ENCODE data around the gene SHOC2. TPM values are rescaled to one million over a fixed set of nuclear protein-coding genes. Genes with fewer than 3 reads are reported as not detected.

SHOC2 gene
- polyA plus RNA-seq, 1 donor: 34.3 TPM

DNA sequence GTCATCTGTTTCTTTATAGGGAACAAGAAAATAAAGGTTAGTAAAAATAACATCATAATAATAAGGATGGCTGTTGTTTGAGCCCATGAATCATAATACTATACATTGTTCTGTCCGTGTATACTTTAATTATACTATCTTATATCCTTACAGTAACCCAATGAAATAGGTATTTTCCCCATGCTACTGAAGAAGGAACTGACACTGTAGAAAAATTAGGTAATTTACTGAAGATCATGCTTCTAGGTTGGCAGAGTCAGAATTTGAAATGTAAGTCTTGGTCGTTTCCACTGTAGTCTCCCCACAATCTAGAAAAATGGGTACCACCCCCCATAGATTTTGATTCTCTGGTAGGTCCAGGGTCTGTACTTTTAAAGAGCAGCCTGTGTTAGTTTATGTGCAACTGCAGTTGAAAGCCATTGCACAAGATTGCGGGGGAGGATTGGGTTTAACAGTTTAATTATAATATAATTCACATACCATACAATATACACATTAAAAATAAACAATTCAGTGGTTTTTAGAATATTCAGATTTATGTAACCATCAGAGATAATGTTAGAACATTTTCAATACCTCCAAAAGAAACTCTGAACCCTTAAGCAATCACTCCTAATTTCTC lies 47.7 kb downstream of the SHOC2 start:
- no peak overlapping the region for H3K4me3 ChIP-seq (ENCODE audit: low read length)
- no peak overlapping the region for H3K27ac ChIP-seq (ENCODE audit: low read length)
- DNase-seq: no peak
- H3K36me3 ChIP-seq (ENCODE audit: control insufficient read depth, insufficient read depth, low read length): peaks cover 5% of the 10 kb centered on the region
- no peaks in the 10 kb centered on the region for H3K4me1 ChIP-seq (ENCODE audit: control insufficient read depth, insufficient read depth, low read length)
- 80% methylated on average over 1 of the region's 3 CpGs for WGBS (ENCODE audit: insufficient coverage, low lambda C conversion rate)
- no peaks in the 10 kb centered on the region for H3K27me3 ChIP-seq (ENCODE audit: control insufficient read depth, insufficient read depth, low read length)
- H3K9me3 ChIP-seq (ENCODE audit: control insufficient read depth, low read depth, low read length): no peaks in the 10 kb centered on the region

DNA sequence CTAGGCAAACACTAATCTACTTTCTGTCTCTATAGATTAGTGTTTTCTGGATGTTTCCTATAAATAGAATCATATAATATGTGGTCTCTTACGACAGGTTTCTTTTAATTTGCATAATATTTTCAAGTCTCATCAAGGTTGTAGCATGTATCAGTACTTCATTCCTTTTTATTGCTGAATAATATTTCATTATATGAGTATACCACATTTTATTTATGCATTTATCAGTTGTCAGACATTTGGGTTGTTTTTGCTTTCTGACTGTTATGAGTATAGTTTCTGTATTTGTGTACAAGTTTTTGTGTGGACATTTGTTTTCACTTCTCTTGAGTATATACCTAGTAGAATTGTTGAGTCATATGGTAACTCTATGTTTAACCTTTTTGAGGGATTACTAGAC lies 48.2 kb downstream of the SHOC2 start:
- Histone ChIP-seq H3K9me3 (ENCODE audit: control insufficient read depth, low read depth, low read length) (no peaks in the 10 kb centered on the region), H3K4me3 (ENCODE audit: low read length) (no peak overlapping the region), H3K36me3 (ENCODE audit: control insufficient read depth, insufficient read depth, low read length) (peaks cover 5% of the 10 kb centered on the region), H3K27ac (ENCODE audit: low read length) (no peak overlapping the region), H3K27me3 (ENCODE audit: control insufficient read depth, insufficient read depth, low read length) (no peaks in the 10 kb centered on the region), H3K4me1 (ENCODE audit: control insufficient read depth, insufficient read depth, low read length) (no peaks in the 10 kb centered on the region)
- DNase-seq: no peak
- 0% methylated on average over 1 of the region's 1 CpG for WGBS (ENCODE audit: insufficient coverage, low lambda C conversion rate)

DNA sequence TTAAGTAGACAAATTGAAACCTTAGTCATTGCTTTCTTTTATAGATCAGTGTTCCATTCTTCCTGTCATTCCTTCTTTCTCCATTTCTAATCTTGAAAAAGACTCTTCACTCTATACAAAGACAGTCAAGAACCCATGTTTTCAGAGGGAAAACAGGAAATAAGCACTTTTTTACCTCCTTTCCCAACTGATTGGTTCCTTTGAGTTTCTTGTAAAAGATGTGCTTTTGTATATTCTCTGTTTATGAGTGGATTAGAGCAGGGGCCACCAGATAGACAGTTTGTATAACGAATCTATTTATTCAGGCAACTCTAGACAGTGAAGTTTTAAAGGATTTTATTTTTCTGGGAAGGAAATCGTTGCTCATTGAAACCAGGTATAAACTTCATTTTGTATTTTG lies 49.8 kb downstream of the SHOC2 start:
- DNase-seq: no peak
- Histone ChIP-seq H3K4me1 (ENCODE audit: control insufficient read depth, insufficient read depth, low read length) (no peaks in the 10 kb centered on the region), H3K27ac (ENCODE audit: low read length) (no peak overlapping the region), H3K27me3 (ENCODE audit: control insufficient read depth, insufficient read depth, low read length) (no peaks in the 10 kb centered on the region), H3K9me3 (ENCODE audit: control insufficient read depth, low read depth, low read length) (no peaks in the 10 kb centered on the region), H3K36me3 (ENCODE audit: control insufficient read depth, insufficient read depth, low read length) (peaks cover 5% of the 10 kb centered on the region), H3K4me3 (ENCODE audit: low read length) (no peak overlapping the region)
- WGBS (ENCODE audit: insufficient coverage, low lambda C conversion rate): 88% methylated on average over 2 of the region's 2 CpGs

DNA sequence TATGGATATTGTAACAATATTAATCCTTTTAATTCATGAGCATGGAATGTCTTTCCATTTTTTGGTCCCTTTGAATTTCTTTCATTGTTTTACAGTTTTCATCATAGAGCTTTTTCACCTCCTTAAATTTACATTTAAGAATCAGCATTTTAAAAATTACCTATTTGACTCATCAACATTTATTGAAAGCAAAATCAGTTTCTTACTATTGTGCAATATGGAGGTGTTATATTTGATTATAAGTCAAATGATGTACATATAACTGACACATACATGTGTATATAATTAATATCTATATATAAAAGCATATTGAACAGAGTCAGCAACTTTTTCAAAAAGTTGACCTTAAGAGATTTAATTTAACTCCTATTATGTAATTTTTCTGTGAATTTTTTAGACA lies 52.2 kb downstream of the SHOC2 start:
- no peaks in the 10 kb centered on the region for H3K9me3 ChIP-seq (ENCODE audit: control insufficient read depth, low read depth, low read length)
- no peak overlapping the region for H3K4me3 ChIP-seq (ENCODE audit: low read length)
- H3K27ac ChIP-seq (ENCODE audit: low read length): no peak overlapping the region
- peaks cover 2% of the 10 kb centered on the region for H3K36me3 ChIP-seq (ENCODE audit: control insufficient read depth, insufficient read depth, low read length)
- no peak for DNase-seq
- no peaks in the 10 kb centered on the region for H3K27me3 ChIP-seq (ENCODE audit: control insufficient read depth, insufficient read depth, low read length)
- H3K4me1 ChIP-seq (ENCODE audit: control insufficient read depth, insufficient read depth, low read length): no peaks in the 10 kb centered on the region

DNA sequence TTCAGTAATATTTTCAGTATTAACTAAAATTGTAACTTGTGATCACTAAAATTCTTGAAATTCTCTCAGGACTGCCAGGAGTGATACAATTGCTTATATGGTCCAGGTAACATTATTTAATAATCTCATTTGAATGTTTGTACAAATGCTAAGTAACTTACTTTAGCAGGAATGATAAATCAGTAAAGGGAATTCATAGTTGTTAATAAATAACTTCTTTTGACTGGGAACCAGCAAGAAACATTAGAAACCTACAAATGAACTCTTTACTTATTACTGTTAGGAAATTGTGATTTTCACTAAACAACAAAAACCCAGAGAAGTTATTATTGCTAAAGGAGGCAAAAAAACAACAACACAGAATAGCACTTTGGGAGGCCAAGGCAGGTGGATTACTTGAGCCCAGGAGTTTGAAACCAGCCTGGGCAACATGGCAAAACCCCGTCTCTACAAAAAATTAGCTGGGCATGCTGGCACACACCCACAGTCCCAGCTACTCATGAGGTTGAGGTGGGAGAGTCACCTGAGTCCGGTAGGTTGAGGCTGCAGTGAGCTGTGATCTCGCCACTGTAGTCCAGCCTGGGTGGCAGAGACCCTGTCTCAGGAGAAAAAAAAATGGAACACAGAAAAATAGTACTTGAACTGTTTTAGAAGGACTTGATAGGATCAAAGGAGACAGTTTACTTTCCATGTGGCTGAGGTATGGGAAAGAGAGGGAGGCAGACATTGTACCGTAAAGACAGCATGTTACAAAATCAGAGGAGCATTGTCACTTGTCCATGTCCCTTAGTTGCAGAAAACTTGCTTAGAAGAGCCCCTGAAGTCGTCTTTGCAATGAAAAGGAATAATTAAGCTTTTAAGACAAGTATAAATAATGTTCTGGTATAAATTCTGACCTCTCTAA lies 53.1 kb downstream of the SHOC2 start:
- 20% methylated on average over 1 of the region's 5 CpGs for WGBS (ENCODE audit: insufficient coverage, low lambda C conversion rate)
- no peak for DNase-seq
- Histone ChIP-seq H3K4me3 (ENCODE audit: low read length) (no peak overlapping the region), H3K4me1 (ENCODE audit: control insufficient read depth, insufficient read depth, low read length) (no peaks in the 10 kb centered on the region), H3K9me3 (ENCODE audit: control insufficient read depth, low read depth, low read length) (no peaks in the 10 kb centered on the region), H3K36me3 (ENCODE audit: control insufficient read depth, insufficient read depth, low read length) (no peaks in the 10 kb centered on the region), H3K27ac (ENCODE audit: low read length) (no peak overlapping the region), H3K27me3 (ENCODE audit: control insufficient read depth, insufficient read depth, low read length) (no peaks in the 10 kb centered on the region)

DNA sequence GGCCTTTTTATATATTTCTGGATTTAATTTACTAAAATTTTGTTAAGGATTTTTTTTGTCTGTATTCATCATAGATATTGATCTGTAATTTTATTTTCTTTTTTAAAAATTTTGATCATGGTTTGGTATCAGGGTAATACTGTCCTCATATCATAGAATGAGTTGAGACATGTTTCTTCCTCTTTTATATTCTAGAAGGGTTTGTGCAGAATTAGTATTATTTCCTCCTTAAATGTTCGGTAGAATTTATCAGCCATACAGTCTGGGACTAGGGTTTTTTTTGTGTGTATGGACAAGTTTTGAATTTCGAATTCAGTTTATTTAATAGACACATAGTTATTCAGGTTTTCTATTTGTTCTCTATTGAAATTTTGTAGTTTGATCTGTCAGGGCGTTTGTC lies 54.0 kb downstream of the SHOC2 start:
- no peaks in the 10 kb centered on the region for H3K36me3 ChIP-seq (ENCODE audit: control insufficient read depth, insufficient read depth, low read length)
- no peaks in the 10 kb centered on the region for H3K27me3 ChIP-seq (ENCODE audit: control insufficient read depth, insufficient read depth, low read length)
- no peak overlapping the region for H3K4me3 ChIP-seq (ENCODE audit: low read length)
- no peaks in the 10 kb centered on the region for H3K9me3 ChIP-seq (ENCODE audit: control insufficient read depth, low read depth, low read length)
- 100% methylated on average over 2 of the region's 3 CpGs for WGBS (ENCODE audit: insufficient coverage, low lambda C conversion rate)
- H3K27ac ChIP-seq (ENCODE audit: low read length): no peak overlapping the region
- DNase-seq: no peak
- no peaks in the 10 kb centered on the region for H3K4me1 ChIP-seq (ENCODE audit: control insufficient read depth, insufficient read depth, low read length)

DNA sequence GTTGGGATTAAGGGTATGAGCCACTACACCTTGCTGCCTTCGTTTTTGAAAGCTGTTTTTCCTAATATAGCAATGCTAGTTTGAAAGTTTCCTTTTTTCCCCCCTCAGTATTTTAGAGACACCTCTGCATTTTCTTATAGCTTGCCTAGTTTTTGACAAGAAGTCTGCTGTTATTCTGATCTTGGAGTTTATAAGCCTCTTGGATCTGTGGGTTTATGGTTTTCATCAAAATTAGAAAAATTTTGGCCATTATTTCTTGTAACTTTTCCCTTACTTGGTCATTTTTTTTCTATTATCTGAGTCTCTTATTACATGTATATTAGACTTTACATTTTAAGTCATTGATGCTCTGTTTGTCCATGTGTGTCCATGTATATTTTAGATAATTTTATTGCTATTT lies 57.2 kb downstream of the SHOC2 start:
- Histone ChIP-seq H3K27ac (ENCODE audit: low read length) (no peak overlapping the region), H3K9me3 (ENCODE audit: control insufficient read depth, low read depth, low read length) (no peaks in the 10 kb centered on the region), H3K4me3 (ENCODE audit: low read length) (no peak overlapping the region), H3K36me3 (ENCODE audit: control insufficient read depth, insufficient read depth, low read length) (peaks cover 2% of the 10 kb centered on the region), H3K4me1 (ENCODE audit: control insufficient read depth, insufficient read depth, low read length) (no peaks in the 10 kb centered on the region), H3K27me3 (ENCODE audit: control insufficient read depth, insufficient read depth, low read length) (no peaks in the 10 kb centered on the region)
- no CpG with 5 or more reads among the region's 1 CpG for WGBS (ENCODE audit: insufficient coverage, low lambda C conversion rate)
- no peak for DNase-seq

DNA sequence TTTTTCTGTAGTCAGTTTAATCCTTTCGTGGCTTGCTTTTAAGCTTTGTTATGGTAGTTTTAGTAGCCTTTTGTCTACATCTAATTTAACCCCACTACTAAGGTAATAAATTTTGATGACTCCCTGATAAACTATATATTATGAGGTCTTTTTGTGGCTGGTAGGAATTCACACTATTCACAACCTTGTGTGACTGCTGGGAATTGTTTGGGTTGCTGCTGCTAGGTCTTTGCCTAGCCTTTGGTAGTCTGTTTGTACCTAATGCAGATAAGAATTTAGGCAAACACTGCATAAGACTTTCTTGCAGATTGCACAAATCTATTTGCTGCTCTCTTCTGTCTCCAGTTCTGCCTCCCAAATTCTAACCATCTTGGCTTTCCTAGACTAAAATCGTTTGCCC lies 58.3 kb downstream of the SHOC2 start:
- no peak overlapping the region for H3K4me3 ChIP-seq (ENCODE audit: low read length)

DNA sequence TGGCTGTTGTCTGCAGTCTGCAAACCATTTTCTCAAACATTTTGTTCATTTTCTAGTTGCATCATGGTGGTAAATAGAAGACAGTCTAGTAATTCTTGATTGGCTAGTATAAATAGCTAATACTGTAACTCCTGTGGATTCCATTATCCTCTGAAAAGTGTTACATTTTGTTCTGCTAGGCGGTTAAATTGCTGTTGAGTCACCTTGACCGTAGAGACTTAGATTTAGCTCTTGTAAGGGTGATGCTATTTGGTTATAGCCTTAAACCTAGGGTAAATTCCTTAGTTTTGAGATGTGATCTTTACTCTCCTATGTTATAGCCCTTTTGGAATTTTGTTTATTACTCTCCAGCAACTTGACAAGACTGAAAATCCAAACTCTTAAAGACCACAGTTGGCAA lies 58.8 kb downstream of the SHOC2 start:
- WGBS (ENCODE audit: insufficient coverage, low lambda C conversion rate): no CpG with 5 or more reads among the region's 2 CpGs
- no peak overlapping the region for H3K4me3 ChIP-seq (ENCODE audit: low read length)
- no peaks in the 10 kb centered on the region for H3K4me1 ChIP-seq (ENCODE audit: control insufficient read depth, insufficient read depth, low read length)
- H3K9me3 ChIP-seq (ENCODE audit: control insufficient read depth, low read depth, low read length): no peaks in the 10 kb centered on the region
- H3K27me3 ChIP-seq (ENCODE audit: control insufficient read depth, insufficient read depth, low read length): no peaks in the 10 kb centered on the region
- peaks cover 2% of the 10 kb centered on the region for H3K36me3 ChIP-seq (ENCODE audit: control insufficient read depth, insufficient read depth, low read length)
- no peak overlapping the region for H3K27ac ChIP-seq (ENCODE audit: low read length)
- DNase-seq: no peak

More for the DNA sequence above, 58.3 kb downstream of the SHOC2 start:
- H3K36me3 ChIP-seq (ENCODE audit: control insufficient read depth, insufficient read depth, low read length): peaks cover 2% of the 10 kb centered on the region
- DNase-seq: no peak
- no peaks in the 10 kb centered on the region for H3K9me3 ChIP-seq (ENCODE audit: control insufficient read depth, low read depth, low read length)
- 92% methylated on average over 2 of the region's 2 CpGs for WGBS (ENCODE audit: insufficient coverage, low lambda C conversion rate)
- H3K4me1 ChIP-seq (ENCODE audit: control insufficient read depth, insufficient read depth, low read length): no peaks in the 10 kb centered on the region
- H3K27me3 ChIP-seq (ENCODE audit: control insufficient read depth, insufficient read depth, low read length): no peaks in the 10 kb centered on the region
- no peak overlapping the region for H3K27ac ChIP-seq (ENCODE audit: low read length)

DNA sequence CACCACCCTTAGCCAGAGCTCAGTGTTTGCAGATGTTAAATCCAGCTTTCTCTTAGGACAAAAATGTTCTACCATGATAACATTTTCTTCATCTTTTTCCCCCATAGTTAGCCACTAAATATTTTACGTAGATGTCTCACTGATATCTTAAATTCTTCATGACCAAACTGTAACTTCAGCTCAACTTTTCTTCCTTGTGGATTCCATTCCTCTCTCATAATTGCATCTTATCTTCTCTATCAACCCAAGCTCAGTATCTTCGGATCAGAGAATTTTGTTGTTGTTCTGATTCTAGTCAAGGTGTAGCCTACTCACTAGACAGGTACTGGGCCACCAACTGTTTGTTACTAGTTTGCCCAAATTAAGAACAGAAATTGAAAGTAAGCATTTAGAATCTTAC lies 60.2 kb downstream of the SHOC2 start:
- H3K36me3 ChIP-seq (ENCODE audit: control insufficient read depth, insufficient read depth, low read length): peaks cover 2% of the 10 kb centered on the region
- H3K27ac ChIP-seq (ENCODE audit: low read length): no peak overlapping the region
- H3K4me1 ChIP-seq (ENCODE audit: control insufficient read depth, insufficient read depth, low read length): no peaks in the 10 kb centered on the region
- H3K9me3 ChIP-seq (ENCODE audit: control insufficient read depth, low read depth, low read length): no peaks in the 10 kb centered on the region
- no peak overlapping the region for H3K4me3 ChIP-seq (ENCODE audit: low read length)
- 100% methylated on average over 1 of the region's 2 CpGs for WGBS (ENCODE audit: insufficient coverage, low lambda C conversion rate)
- DNase-seq: no peak
- no peaks in the 10 kb centered on the region for H3K27me3 ChIP-seq (ENCODE audit: control insufficient read depth, insufficient read depth, low read length)

DNA sequence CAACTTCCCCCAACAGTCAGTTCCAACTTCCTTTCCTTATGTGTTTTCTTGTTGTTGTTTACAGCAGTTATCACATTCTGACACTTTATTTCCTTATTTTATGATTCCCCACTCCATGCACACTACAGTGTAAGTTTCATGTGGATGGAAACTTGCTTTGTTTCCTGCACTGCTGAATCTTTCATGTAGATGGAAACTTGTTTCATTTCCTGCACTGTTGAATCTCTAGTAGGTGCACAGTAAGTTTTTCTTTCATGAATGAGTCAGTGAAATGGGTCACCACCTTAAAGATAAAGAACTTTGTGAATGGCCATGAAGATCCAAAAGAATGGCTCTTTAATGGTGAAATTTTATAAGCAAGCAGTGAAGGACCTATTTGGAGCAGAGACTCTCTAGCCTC lies 61.4 kb downstream of the SHOC2 start:
- H3K9me3 ChIP-seq (ENCODE audit: control insufficient read depth, low read depth, low read length): no peaks in the 10 kb centered on the region
- no peaks in the 10 kb centered on the region for H3K27me3 ChIP-seq (ENCODE audit: control insufficient read depth, insufficient read depth, low read length)
- H3K36me3 ChIP-seq (ENCODE audit: control insufficient read depth, insufficient read depth, low read length): peaks cover 2% of the 10 kb centered on the region
- H3K4me1 ChIP-seq (ENCODE audit: control insufficient read depth, insufficient read depth, low read length): no peaks in the 10 kb centered on the region
- no peak overlapping the region for H3K4me3 ChIP-seq (ENCODE audit: low read length)
- H3K27ac ChIP-seq (ENCODE audit: low read length): no peak overlapping the region
- no peak for DNase-seq
